Mammary epithelial cell (primary cell): ENCODE results near the gene CYP4F11.

Source experiments
- CTCF ChIP-seq, 2 donors: IDR thresholded peaks in 1 of 2; conservative IDR thresholded peaks in 1 of 2; 2 replicates each; pipeline ENCODE4 v1.5.1; 2011 to 2012; ENCODE audit warnings: inconsistent platforms in 2 of 2, low read length in 2 of 2, mild to moderate bottlenecking in 2 of 2, control low read depth in 1 of 2, low read depth in 1 of 2; ENCODE audit not compliant: insufficient read depth in 1 of 2; ENCODE audit errors: extremely low read depth in 1 of 2
- EZH2 ChIP-seq: IDR thresholded peaks from 2 replicates; pipeline ENCODE4 v1.6.1; 2012; ENCODE audit warnings: low read length, inconsistent platforms, borderline replicate concordance

DNA sequence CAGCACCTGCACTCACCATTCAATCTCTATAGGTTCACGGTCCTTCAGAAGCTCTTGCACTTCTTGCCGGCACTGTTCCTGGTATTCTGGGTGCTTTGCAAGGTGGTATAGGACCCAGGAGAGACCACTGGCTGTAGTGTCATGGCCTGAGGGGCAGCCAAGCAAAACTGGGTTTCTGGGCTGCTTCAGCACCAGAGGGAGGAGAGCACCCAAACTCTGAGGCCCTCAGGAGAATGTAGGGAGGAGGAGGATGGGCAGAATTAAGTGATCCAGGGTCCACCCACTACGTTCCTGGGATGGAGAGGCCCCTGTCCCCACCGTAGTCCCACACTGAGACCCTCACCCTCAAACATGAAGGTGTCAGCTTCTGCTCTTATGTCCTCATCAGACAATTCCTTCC is 12.3 kb downstream of the CYP4F11 start:
- TF ChIP-seq CTCF (conservative IDR thresholded peaks at IDR 0.05 in 1 of 2, IDR thresholded peaks at IDR 0.05 in 1 of 2; ENCODE audit: extremely low read depth in 1 of 2, insufficient read depth in 1 of 2, low read depth in 1 of 2, low read length in 2 of 2) (no peak), EZH2 (no peak)
